GM19455 (cell line): Measurements from ENCODE around the gene SIGLEC15.
"Not testable (repeated sequence)": the region's sequence is repeated elsewhere in the genome, so short reads cannot be mapped to it uniquely, and the experiment has no call there.

Experiments
- ATAC-seq: cut with Tn5 transposase; IDR thresholded peaks from one replicate; pipeline ENCODE4 v1.9.1; 2021; ENCODE audit not compliant: unreplicated experiment

SIGLEC15 gene

GRCh38 chr18:45841765-45842442 lies 16.4 kb downstream of the SIGLEC15 start:
- ATAC-seq: no peak

GRCh38 chr18:45843019-45843418 lies 17.5 kb downstream of the SIGLEC15 start:
- ATAC-seq: no peak

- ATAC-seq: no peak
These were observed 19.5 kb downstream of the SIGLEC15 start for GRCh38 chr18:45844938-45845337.

GRCh38 chr18:45845410-45845809 lies 19.9 kb downstream of the SIGLEC15 start:
- ATAC-seq: no peak

DNA sequence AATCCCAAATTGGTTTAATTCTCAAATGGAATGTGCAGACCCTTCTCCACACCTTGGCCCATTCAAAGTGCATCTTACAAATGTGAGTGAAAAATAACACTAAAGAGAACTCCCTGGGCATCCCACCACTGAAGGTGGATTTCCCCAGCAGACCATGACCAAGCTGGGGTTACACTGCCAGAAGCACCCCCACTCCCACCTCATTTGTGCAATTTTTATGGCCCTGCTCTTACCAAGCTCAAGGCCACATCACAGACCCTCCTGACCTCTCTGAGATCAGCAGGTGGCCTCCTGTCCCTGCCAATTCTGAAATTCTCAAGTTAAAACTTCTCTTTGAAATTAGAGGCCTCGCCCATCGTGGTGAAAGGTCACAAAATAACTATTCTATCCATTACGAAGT lies 21.6 kb downstream of the SIGLEC15 start:
- ATAC-seq: no peak

DNA sequence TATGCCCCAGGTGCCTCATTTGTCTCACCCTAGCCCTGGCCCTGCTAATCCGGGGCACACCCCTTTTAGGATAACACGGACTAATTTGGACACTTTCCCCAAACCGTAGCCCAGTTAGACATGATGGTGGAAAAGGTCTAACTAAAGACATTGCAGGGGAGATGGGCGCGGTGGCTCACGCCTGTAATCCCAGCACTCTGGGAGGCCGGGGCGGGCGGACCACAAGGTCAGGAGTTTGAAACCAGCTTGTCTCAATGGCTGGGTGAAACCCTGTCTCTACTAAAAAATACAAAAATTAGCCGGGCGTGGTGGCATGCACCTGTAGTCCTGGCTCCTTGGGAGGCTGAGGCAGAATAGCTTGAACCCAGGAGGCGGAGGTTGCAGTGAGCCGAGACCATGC lies 23.2 kb downstream of the SIGLEC15 start:
- not testable (repeated sequence) for ATAC-seq

DNA sequence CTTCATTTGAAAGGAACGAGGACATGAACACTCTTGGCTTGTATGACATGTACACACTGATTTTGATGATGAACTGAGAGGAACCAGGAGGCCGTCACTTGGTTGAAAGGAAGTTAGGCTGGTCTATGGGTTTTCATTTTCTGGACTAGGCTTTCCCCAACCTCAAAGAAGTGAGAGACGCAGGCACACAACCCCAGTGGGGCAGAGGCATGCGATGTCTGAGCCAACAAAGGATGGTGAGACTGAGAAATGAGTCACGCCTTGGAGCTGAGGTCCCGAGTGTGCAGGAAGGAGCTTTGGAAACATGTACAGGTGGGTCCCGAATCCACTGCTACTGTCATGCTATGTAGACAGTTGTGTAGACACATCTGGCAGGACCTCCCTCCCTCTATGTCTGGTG lies 24.1 kb downstream of the SIGLEC15 start:
- no peak for ATAC-seq

DNA sequence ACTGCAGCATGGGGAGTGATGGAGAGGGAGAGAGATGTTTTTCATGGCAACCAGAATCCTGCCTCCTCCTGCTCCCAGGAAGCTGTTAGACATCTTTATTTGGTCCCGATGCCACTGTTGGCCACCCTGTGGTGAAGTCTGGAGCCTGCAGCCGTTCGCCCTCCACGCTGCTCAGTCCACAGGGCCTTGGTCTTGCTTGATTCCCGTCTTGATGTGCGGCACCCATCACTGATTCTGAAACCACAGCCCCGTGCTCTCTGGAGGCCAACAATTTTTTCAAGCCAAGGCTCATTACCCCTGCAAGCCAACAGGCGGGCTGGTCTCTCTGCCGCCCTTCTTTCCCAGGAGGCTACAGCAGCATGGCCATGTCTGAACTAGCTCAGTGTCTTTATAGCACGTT lies 24.5 kb downstream of the SIGLEC15 start:
- no peak for ATAC-seq

- ATAC-seq: no peak
These were observed 25.9 kb downstream of the SIGLEC15 start for GRCh38 chr18:45851161-45851925.

DNA sequence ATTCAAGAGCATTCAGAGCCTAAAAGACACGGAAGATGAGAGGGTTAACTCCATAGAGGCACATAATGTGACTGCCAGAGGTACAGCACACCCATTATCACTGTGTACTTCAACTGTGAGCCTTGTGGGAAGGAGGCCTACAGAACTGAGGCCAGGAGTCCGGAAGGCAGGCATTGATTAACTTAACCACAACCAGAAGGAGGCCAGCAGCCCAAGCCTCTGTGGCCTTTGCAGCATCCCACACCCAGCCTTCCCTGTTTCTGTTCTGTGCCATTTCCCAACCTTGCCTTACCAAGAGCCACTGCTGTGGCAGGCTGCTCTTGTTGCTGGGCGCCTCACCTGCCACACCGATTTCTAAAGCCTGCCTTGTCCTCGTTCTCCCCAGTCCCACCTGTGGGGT lies 27.2 kb downstream of the SIGLEC15 start:
- no peak for ATAC-seq

DNA sequence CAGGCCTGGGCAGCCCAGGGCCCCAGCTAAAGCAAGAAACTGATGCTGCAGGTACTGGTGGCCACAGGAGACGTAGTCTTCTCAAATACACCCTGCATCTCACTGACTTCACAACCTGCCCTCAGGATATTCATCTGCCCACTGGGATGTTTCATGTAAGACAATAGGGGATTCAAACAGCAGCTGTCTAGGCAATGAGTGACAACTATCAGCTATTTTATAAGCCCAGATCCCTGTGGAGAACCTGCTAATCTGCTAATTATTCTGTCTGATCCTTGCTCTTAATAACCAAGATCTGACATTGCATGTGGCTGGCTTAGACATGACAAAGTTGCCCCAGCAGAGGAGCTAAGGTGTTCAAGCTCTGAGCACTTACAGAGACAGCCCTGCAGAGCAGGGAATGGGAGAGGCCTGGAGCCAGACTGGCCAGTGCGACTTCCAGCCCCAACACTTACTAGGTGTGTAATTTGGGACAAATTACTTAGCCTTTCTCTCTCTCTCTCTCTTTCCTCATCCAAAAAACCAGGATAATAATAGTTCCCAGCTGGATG lies 28.6 kb downstream of the SIGLEC15 start:
- ATAC-seq: no peak

GRCh38 chr18:45856531-45856930 lies 31.1 kb downstream of the SIGLEC15 start:
- no peak for ATAC-seq

- ATAC-seq: no peak
These were observed 33.9 kb downstream of the SIGLEC15 start for GRCh38 chr18:45859334-45859733.

DNA sequence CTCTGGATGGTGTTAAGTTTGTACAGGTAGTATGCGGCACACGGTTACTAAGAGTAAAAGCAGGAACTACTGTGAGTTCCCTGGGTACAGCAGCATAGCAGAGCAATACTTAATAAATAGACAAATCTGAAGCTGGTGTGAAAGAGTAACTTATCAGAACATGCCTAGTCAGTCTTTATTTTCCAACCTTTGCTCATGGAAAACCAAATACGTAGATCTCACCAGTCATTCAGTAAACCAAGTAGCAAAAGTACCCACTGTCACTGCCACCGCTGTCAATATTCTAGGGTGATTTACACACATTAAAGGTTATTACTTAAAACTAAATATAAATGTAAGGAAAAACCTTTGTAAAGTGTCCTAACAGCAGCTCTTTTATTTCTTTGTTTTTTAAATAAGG lies 35.0 kb downstream of the SIGLEC15 start:
- ATAC-seq: no peak

GRCh38 chr18:45860971-45861370 lies 35.5 kb downstream of the SIGLEC15 start:
- no peak for ATAC-seq

GRCh38 chr18:45861926-45862325 lies 36.5 kb downstream of the SIGLEC15 start:
- ATAC-seq: no peak

DNA sequence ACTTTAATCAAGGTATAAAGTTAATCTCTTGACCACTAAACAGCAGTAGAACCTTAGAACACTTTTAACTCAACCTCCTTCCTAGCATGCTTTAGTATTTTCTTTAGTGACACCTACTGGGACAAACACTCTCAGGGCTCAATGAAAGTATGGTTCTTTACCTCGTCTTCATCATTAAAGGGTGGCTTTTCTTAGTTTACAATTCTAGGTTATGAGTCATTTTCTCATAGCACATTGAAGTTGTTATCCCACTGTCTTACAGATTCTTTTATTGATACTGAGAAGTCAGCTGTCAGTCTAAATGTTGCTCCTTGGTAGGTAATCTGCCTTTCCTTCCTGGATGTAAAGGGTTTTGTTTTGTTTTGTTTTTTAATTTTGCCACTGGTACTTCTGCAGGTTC lies 38.0 kb downstream of the SIGLEC15 start:
- ATAC-seq: no peak

DNA sequence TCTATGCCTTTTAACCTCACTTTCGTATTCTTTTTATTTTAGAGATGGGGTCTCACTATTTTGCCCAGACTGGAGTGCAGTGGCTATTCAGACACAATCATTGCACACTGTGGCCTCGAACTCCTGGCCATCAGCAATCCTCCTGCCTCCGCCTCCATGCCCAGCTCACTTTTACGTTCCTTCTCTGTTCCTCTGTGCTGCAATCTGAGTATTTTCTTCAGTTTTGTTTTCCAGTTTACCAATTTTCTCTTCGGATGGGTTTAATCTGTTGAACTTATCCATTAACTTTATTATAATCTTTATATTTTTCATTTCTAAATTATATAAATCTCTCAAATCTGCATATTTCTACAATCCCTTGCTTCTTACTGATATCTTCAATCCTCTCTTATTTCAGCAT lies 38.6 kb downstream of the SIGLEC15 start:
- ATAC-seq: no peak

DNA sequence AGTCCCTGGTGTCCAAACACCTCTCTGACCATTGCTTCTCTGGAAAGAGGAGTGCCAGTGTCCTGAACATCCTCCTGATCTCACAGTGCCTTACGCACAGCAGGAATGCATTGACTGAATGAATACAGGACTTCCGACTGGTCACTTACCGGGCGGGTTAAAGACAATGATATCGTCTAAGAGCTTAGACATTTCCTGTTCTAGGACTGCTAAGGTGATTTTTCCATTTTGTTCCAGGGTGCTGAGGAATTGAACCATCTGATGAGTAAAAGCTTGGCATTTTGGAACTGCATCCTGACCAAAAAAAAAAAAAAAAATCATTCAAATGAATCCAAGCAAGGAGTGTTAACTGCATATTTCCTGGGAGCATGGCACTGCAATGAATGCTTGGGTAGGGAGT lies 40.0 kb downstream of the SIGLEC15 start:
- ATAC-seq: no peak

- ATAC-seq: no peak
These were observed 44.9 kb downstream of the SIGLEC15 start for GRCh38 chr18:45870419-45870818.

GRCh38 chr18:45871431-45872084 lies 46.1 kb downstream of the SIGLEC15 start:
- ATAC-seq: no peak
